ENCODE data around the gene RAB3GAP2.
A peak's percentile ranks its signal among the peaks of the same experiment; 100 is the strongest.
"Not testable (repeated sequence)": the region's sequence is repeated elsewhere in the genome, so short reads cannot be mapped to it uniquely, and the experiment has no call there.

The RAB3GAP2 gene, protein sequence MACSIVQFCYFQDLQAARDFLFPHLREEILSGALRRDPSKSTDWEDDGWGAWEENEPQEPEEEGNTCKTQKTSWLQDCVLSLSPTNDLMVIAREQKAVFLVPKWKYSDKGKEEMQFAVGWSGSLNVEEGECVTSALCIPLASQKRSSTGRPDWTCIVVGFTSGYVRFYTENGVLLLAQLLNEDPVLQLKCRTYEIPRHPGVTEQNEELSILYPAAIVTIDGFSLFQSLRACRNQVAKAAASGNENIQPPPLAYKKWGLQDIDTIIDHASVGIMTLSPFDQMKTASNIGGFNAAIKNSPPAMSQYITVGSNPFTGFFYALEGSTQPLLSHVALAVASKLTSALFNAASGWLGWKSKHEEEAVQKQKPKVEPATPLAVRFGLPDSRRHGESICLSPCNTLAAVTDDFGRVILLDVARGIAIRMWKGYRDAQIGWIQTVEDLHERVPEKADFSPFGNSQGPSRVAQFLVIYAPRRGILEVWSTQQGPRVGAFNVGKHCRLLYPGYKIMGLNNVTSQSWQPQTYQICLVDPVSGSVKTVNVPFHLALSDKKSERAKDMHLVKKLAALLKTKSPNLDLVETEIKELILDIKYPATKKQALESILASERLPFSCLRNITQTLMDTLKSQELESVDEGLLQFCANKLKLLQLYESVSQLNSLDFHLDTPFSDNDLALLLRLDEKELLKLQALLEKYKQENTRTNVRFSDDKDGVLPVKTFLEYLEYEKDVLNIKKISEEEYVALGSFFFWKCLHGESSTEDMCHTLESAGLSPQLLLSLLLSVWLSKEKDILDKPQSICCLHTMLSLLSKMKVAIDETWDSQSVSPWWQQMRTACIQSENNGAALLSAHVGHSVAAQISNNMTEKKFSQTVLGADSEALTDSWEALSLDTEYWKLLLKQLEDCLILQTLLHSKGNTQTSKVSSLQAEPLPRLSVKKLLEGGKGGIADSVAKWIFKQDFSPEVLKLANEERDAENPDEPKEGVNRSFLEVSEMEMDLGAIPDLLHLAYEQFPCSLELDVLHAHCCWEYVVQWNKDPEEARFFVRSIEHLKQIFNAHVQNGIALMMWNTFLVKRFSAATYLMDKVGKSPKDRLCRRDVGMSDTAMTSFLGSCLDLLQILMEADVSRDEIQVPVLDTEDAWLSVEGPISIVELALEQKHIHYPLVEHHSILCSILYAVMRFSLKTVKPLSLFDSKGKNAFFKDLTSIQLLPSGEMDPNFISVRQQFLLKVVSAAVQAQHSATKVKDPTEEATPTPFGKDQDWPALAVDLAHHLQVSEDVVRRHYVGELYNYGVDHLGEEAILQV (N-terminal part only)

DNA sequence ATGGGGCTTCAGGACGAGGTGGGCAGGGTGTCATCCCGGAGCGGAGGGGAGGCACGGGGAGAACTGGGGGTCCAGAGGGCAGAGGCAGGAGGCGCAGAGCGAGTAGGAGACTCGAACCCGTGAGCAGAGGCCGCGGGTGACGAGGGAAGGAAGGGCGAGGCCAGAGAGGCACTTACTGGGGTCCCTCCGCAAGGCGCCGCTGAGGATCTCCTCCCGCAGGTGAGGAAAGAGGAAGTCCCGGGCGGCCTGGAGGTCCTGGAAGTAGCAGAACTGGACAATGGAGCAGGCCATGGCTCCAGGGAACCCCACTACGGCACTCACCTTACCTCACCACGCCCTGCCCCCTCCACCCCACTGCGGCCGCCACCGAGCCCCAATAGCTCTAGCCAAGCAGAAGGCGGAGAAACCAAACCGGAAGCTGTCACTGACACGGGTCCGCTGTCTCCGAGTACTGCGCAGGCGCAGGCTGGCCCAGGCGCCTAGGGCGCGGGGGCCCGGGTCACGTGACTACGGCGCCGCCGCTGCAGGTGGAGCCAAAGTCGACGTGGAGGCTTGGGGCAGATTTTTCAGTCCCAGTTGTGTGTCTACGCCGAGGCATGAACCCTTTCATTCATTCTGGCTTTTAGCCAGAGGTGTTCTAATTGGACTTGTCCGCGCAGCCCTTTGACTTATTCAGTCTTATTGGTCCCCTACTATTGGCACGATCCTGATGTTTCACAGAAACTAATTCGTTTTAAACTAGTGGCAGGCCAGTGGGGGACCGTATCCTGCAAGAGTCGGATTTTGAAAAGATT lies at the start of gene RAB3GAP2:
Gene RAB3GAP2 (minus strand): TSS at position 407 of the 794 bp plus-strand sequence. CDS start 116 bp downstream, at position 291.
- DNase-seq (ENCODE audit: low read depth in 2 of 2) = peak; percentile 94 to 97

DNA sequence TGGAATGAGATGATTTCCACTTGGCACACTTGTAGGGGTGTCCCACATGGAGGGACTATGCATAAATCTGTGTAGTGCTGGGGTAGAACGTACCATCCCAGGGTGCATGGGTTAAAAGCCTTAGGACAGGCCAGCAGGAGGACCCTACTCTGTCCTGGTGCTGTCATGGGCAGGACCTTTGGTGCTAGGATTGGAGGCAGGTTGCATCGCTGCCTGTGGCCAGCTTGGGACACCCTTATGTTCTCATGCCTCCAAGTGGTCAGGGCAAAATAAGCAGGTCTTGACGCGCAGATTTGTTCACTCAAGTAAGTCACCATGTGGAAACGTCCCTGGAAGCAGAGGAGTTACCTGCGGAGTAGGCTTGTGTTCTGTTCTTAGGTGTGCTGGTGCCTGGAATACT lies 49.5 kb upstream of the RAB3GAP2 start:
- no peak for DNase-seq (ENCODE audit: low read depth in 2 of 2)

DNA sequence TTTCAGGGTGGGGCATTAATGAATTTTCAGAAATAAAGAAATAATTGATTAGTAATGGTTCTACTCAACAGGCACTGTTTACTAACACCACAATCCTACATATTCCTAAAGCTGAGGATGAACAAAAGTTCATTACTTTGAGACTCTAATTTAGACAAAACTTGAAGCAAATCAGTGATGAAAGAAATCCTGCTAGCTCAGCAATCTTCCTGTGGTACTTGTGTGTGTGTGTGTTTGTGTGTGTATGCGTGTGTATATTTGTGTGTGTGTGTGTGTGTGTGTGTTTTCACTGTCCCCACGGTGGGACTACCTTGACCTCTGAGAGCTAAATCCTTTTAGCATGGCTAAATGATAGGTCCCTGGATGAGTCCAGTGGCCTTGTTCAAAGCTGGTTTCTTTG lies 48.5 kb upstream of the RAB3GAP2 start:
- DNase-seq (ENCODE audit: low read depth in 2 of 2) = no peak

DNA sequence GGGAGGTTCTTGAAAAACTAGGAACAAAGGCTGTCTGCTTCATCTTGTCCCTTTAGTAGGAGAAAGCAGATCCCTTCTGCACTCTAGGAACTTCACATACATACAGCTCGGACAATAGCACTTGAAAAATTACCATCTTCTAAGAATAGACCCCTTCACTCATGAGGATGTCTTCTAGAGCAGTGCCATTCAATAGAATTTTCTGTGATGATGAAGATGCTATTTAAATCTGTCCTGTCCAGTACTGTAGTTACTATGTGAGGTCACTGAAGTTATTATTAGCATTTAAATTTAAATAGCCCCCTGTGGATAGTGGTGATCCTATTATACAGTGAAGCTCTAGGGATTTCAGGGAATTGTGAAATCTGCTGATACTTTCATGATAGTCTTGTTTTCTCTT lies 46.4 kb upstream of the RAB3GAP2 start:
- no peak for DNase-seq (ENCODE audit: low read depth in 2 of 2)

DNA sequence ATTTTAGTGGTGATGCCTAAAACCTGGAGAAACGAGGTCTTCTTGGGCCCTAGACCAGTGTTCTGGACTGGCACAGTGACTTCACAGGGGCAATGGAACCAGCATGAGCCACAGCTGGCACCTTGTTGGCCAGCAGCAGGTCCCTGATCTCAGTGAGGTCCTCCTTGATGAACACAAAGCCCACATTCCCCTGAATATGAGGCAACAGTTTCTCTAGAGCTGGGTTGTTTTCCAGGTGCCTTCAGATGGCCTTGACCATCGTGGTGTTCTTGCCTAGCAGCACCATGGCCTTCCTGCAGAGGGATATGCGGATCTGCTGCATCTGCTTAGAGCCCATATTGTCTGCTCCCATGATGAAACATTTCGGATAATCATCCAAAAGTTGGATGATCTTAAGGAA lies 44.9 kb upstream of the RAB3GAP2 start:
- DNase-seq (ENCODE audit: low read depth in 2 of 2) = no peak

DNA sequence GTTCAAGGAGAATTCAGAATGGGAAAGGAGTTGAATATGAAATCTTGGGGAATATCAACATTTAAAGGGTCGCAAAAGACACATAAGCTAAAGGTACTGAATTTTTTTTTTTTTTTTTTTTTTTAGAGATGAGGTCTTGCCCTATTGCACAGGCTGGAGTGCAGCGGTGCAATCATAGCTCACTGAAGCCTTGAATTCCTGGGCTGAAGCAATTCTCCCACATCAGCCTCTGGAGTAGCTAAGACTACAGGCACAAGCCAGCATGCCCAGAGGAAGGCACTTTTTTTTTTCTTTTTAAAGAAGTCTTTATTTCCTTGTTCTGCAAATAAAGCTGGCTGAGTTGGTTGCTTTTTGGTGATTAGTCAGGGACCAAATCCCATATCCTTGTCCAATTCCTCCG lies 44.1 kb upstream of the RAB3GAP2 start:
- DNase-seq (ENCODE audit: low read depth in 2 of 2) = no peak

DNA sequence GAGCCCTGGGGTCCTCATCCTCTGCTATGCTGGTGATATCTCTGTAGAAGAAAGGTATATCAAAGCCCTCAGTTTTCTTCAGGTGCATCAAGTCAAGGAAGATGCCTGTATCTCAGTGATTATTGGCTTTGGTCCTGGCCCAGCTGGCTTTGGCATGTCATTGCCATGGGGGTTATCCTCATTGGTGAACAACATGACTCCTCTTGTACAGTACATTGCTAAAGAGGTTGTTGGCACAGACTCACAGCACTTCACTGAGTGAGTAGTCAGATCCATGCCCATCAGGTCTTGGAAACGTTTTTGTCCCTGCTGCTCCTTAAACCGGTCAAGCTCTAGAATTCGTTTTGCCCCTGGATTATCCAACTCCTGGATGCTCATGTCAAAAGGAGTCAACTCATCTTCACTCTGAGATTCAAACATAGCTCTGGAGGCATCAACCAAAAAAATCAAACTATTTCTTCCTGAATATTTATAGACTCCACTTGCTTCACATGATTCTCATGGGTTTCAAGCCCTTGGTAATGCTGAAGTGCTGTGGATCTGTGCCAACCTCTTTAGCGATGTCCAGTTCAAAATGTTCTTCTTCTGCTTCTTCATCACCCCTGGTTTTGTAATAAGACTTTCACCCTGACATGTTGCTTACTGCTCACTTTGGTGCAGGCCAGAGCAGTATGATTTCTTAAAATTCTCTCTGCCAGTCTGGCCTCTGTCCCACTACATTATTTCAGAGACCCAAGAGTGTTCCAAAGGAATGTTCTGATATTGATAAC lies 43.0 kb upstream of the RAB3GAP2 start:
- DNase-seq (ENCODE audit: low read depth in 2 of 2) = no peak

DNA sequence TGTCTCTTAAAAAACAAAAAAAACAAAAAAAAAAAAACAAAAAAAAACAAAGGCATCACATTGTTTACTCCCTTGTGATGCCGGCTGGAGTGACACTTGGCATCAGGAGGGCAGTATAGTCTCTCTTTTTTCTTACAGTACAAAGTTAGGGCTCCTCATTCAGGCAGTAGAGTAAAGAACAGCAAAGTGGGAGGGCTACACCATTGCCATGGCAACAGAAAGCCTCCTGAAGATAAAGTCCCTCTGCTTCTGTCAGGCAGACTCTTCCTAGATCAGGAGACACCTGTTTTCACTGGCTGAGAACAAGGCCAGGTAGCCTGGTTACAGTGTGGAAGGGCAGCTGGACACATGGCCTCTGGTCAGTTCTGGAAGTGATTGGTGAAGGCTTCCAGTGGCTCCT lies 41.3 kb upstream of the RAB3GAP2 start:
- DNase-seq (ENCODE audit: low read depth in 2 of 2) = no peak

DNA sequence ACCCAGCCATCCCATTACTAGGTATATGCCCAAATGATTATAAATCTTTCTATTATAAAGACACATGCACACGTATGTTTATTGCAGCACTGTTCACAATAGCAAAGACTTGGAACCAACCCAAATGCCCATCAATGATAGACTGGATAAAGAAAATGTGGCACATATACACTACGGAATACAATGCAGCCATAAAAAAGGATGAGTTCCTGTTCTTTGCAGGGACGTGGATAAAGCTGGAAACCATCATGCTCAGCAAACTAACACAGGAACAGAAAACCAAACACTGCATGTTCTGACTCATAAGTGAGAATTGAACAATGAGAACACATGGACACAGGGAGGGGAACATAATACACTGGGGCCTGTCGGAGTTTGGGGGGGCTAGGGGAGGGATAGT lies 37.9 kb upstream of the RAB3GAP2 start:
- not testable (repeated sequence) for DNase-seq (ENCODE audit: low read depth in 2 of 2)

DNA sequence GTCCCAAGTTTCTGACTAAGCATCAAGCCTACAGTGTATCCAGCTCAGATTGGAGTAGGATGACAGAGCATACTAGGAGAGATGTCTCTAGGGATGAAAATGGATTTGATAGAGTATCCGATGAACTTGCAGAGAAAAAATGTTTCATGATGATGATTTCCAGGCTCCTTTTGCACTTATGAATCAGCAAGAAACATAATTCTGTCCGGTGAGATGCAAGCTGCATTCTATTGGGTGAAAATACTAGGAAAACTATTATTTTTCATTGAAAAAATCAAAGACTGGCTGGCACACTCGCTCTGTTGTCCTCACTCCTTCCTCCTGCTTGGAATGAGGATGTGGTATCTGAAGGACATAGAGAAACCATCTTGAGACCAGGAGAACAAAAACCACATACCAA lies 35.4 kb upstream of the RAB3GAP2 start:
- DNase-seq (ENCODE audit: low read depth in 2 of 2) = no peak

DNA sequence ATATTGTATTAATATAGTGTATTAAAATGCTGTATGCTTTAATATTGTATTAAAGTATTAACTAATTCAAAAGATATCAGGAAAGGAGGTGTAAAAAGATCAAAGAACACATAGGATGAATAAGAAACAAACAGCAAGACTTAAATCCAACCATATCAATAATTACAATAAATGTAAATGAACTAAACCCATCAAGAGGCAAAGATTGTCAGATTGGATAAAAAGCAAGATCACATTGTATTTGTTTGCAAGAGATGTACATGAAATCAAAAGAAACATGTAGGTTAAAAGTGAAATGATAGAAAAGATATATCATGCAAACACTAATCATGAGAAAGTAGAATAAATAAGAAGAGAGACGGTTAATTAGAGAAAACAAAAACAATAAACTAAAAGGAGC lies 34.1 kb upstream of the RAB3GAP2 start:
- no peak for DNase-seq (ENCODE audit: low read depth in 2 of 2)

DNA sequence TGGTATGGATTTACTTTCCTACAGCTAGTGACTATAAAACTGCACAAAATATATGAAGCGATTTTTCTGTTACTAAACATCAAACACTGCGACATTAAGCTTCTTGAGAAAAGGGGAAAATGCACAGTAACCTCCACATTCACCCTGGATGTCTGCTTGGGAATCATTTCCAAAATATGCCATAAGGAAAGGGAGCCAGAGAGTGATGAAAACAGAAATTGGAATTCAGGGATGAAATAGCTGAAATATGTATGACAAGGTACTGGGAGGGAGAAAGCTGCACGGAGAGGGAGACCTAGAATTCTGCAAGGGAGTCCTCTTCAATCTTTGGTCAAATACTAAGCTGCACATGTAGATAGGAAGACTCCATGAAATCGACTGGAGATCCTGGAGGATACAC lies 31.6 kb upstream of the RAB3GAP2 start:
- no peak for DNase-seq (ENCODE audit: low read depth in 2 of 2)

DNA sequence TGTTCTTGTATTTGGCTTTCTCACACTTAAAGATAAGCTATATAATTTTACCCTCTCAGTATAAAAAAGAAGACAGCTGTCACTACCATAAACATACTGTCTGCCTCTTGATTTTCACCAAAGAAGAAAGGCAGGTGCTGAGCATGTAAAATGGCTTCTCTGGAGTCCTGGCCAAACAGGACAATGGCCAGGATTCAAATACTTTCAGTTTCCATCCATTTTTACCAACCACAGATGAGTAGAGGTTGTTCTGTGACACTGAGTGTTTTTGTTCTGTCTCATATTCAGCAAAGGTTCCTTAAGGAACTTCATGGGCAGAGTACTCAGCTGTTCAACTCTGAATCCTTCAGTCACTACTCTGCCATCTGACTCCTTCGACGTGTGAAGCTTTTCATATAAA lies 29.4 kb upstream of the RAB3GAP2 start:
- no peak for DNase-seq (ENCODE audit: low read depth in 2 of 2)

DNA sequence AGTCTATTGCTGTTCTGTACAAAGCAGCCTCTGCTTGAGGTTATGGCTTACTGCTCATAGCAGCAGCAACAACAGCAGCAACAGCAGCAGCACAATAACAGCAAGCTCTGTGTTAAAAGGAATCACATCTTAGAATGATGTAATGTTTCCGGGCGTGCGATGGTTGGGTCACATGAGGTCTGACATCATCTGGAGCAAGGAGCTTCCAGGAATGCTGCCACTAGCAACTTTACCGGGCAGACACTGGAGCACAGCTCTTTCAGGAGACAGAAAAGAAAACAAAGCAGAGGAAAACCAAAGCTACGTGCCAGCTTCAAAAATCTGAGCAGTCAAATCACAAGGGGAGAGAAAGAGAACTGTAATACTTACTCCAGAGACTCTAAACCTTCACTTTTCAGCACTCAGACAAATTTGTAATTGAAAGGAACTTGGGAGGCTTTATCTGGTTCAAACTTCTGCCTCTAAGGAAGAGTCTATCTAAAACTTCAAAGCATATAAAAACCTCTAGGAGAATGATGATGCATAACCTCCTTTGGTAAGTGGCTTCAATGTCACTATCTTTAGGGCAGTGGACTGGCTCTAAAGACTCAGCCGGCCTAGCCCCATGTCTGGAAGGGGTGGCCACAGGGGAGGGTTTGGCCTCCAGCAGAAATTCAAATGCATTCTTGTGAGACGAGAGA lies 28.3 kb upstream of the RAB3GAP2 start:
- DNase-seq (ENCODE audit: low read depth in 2 of 2) = no peak

DNA sequence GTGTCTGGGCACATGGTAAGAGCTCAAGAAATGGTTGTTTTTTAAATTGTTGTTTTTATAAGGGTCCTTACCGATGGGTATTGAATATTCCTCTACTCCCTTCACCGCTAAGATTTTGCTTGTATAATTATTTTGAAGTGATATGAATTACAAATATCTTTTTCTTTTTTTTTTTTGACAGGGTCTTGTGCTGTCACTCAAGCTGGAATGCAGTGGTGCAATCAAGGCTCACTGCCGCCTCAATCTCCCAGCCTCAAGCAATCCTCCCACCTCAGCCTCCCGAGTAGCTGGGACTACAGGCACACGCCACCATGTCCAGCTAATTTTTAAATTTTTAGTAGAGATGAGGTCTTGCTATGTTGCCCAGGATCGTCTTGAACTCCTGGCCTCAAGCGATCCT lies 27.1 kb upstream of the RAB3GAP2 start:
- no peak for DNase-seq (ENCODE audit: low read depth in 2 of 2)

DNA sequence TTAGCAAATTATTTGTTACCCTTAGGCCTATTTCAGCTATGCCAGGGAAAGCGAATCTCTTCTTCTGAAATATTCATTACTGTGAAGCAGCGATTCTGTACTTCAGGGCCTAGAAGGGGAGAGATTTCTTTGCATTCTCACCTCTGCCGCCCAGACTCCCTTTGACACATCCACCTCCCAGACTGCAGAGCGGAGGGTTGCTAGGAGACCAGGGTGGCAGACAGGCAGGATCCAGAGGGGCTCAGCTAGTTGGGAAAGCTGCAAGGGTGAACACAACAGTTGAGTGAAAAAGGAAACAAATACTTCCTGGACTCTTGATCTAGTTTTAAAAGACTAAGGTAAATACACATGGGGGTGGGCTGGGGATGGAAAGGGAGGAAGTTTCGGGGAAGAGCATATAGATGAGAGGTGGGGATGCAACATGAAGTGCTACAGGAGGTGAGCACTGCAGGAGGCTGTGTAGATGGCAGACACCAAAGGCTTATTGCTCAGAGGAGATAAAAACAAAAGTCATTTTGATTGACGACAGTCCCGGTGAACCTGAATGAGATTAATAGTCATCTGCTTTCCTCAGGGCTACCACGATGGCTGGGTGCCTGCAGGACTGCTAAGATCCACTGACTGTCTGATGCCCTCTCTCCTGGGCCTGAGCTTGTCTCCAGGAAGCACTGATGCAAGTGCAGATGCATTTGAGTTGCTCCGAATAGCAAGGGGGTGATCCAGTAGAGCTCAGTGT lies 26.4 kb upstream of the RAB3GAP2 start:
- no peak for DNase-seq (ENCODE audit: low read depth in 2 of 2)

DNA sequence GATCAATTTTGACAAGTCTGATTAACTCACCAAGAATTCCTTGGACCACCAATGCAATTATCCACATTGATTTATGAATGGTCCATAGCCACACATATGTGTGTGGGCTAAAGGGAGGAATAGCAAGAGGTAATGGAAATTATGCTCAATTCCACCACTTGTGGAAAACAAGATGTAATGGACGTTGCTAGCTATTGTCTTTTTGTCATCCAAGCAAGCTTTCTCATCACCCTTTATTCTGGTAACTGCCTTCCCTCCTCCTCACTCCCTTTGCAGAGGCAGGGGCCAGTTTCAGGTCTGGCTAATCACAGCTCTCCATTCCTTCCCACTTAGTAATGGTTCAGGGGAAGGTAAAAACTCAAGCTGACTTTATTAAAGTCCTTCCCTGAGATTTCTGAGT lies 24.7 kb upstream of the RAB3GAP2 start:
- no peak for DNase-seq (ENCODE audit: low read depth in 2 of 2)

DNA sequence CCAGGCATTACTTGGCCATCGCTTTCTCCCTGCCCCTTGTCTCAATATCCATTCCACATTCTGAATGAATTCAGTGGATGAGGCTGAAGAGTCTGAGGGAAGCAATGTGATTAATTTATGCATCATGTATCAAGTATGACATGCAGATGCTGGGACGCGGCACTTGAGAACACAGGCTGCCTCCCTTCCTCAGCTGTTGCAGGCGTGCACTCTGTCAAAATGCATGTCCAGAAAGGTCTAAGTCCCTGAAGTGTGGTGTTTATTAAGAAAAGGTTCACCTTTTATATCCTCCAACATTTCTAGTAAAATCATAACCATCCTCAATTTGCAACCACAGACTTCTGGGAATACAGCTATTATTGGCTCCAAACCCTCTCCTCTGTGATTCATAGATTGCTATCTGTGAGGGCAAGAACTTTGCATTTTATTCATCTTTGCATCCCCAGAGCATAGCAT lies 22.6 kb upstream of the RAB3GAP2 start:
- no peak for DNase-seq (ENCODE audit: low read depth in 2 of 2)

DNA sequence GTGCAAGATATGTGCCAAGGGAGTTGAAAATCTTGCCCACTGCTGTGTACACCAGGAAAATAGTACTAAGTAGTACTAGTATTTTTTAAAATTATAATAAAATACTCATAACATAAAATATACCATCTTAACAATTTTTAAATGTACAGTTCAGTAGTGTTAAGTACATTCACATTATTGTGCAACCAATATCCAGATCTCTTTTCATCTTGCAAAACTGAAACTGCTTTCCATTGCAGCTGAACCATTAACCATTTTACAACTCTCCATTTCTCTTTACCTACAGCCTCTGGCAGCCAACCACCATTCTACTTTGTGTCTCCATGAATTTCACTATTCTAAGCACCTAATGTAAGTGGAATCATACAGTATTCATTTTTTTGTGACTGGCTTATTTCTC lies 19.3 kb upstream of the RAB3GAP2 start:
- DNase-seq (ENCODE audit: low read depth in 2 of 2) = no peak

Measured in stimulated activated CD4-positive, alpha-beta T cell treated with anti-CD3 and anti-CD28 coated beads, Interleukin-12 subunit alpha, Interleukin-12 subunit beta, amount 100 ng/mL, for 24 hours (primary cell).